Stimulated activated CD4-positive, alpha-beta T cell treated with anti-CD3 and anti-CD28 coated beads, Interleukin-15, amount 100 ng/mL, for 24 hours (primary cell): ENCODE measurements around the gene NOD1.
"Not testable (repeated sequence)": the region's sequence is repeated elsewhere in the genome, so short reads cannot be mapped to it uniquely, and the experiment has no call there.

Experiments
- DNase-seq: peaks from one replicate; pipeline ENCODE4 v3.0.0-alpha.2; 2020

Gene NOD1

GRCh38 chr7:30478349-30479201 is at the start of gene NOD1:
Gene NOD1, minus strand, starts transcription at chr7:30478784. Its CDS starts 21,863 bp downstream, at chr7:30456921.
- DNase-seq = peak; percentile 81

GRCh38 chr7:30527297-30527696 is 48.7 kb upstream of the NOD1 start:
- not testable (repeated sequence) for DNase-seq

- no peak for DNase-seq
Observed at GRCh38 chr7:30526163-30526562, 47.6 kb upstream of the NOD1 start.

GRCh38 chr7:30525429-30525828 is 46.8 kb upstream of the NOD1 start:
- DNase-seq = no peak

GRCh38 chr7:30524545-30524944 is 46.0 kb upstream of the NOD1 start:
- DNase-seq = no peak

GRCh38 chr7:30523466-30523865 is 44.9 kb upstream of the NOD1 start:
- DNase-seq = no peak

GRCh38 chr7:30522159-30522558 is 43.6 kb upstream of the NOD1 start:
- no peak for DNase-seq

- no peak for DNase-seq
Observed at GRCh38 chr7:30521532-30521931, 42.9 kb upstream of the NOD1 start.

- DNase-seq = no peak
Observed at GRCh38 chr7:30519122-30519521, 40.5 kb upstream of the NOD1 start.

- DNase-seq = no peak
Observed at GRCh38 chr7:30515761-30516160, 37.2 kb upstream of the NOD1 start.

- DNase-seq = no peak
Observed at GRCh38 chr7:30514776-30515175, 36.2 kb upstream of the NOD1 start.

- DNase-seq = no peak
Observed at GRCh38 chr7:30514177-30514576, 35.6 kb upstream of the NOD1 start.

- no peak for DNase-seq
Observed at GRCh38 chr7:30513762-30514161, 35.2 kb upstream of the NOD1 start.

- no peak for DNase-seq
Observed at GRCh38 chr7:30511973-30512662, 33.5 kb upstream of the NOD1 start.

GRCh38 chr7:30511494-30511893 is 32.9 kb upstream of the NOD1 start:
- DNase-seq = no peak

- DNase-seq = peak; percentile 49
Observed at GRCh38 chr7:30510124-30511075, 31.8 kb upstream of the NOD1 start.

GRCh38 chr7:30509171-30509857 is 30.7 kb upstream of the NOD1 start:
- not testable (repeated sequence) for DNase-seq

- DNase-seq = not testable (repeated sequence)
Observed at GRCh38 chr7:30507346-30507900, 28.8 kb upstream of the NOD1 start.

- no peak for DNase-seq
Observed at GRCh38 chr7:30505174-30505697, 26.7 kb upstream of the NOD1 start.

GRCh38 chr7:30504301-30505173 is 26.0 kb upstream of the NOD1 start, which contains the start of gene GGCT:
Gene GGCT, minus strand, starts transcription at chr7:30504829. Its CDS starts 120 bp downstream, at chr7:30504709.
- DNase-seq = peak; percentile 98
